HEK293 (cell line): ENCODE results near the gene PMEL.

Experiments used
- CTCF ChIA-PET: fragments of 350-600 bp; formaldehyde crosslinking; extraction: SDS; loops from one replicate; lab custom pipeline; 2021; ENCODE audit warnings: antibody characterized with exemption; lab: Yijun Ruan, JAX
- POLR2A ChIA-PET: fragments of 300-600 bp; formaldehyde crosslinking; extraction: SDS; loops from one replicate; lab custom pipeline; 2020; ENCODE audit warnings: antibody characterized with exemption, inconsistent platforms; lab: Yijun Ruan, JAX
- H3K27ac ChIP-seq: fragments of 200-500 bp; sonication (Bioruptor generic); 2 replicates; pipeline ENCODE4 v1.5.1; 2014; ENCODE audit warnings: low read depth, low read length, control low read depth, inconsistent platforms; ENCODE audit errors: extremely low read depth
- H3K36me3 ChIP-seq, 2 experiments: fragments of 200-500 bp in 1 of 2; sonication (Bioruptor generic) in 1 of 2; 1 replicate in 1 of 2; 2 replicates in 1 of 2; pipeline ENCODE4 v1.5.1; 2014 to 2017; ENCODE audit warnings: inconsistent platforms in 2 of 2, low read length in 2 of 2; ENCODE audit not compliant: control insufficient read depth in 2 of 2, insufficient read depth in 1 of 2
- H3K4me1 ChIP-seq: fragments of 200-500 bp; sonication (Bioruptor generic); 2 replicates; pipeline ENCODE4 v1.5.1; 2014; ENCODE audit warnings: mild to moderate bottlenecking, low read length, inconsistent platforms; ENCODE audit not compliant: control insufficient read depth, insufficient read depth
- H3K4me3 ChIP-seq: 2 replicates; pipeline ENCODE4 v1.5.1; 2011; ENCODE audit warnings: low read depth, mild to moderate bottlenecking, control low read depth, low read length, moderate library complexity
- H3K9me3 ChIP-seq: fragments of 200-500 bp; sonication (Bioruptor generic); 2 replicates; pipeline ENCODE4 v1.5.1; 2014; ENCODE audit warnings: low read depth, low read length, inconsistent platforms; ENCODE audit not compliant: control insufficient read depth, insufficient read depth
- AEBP2 ChIP-seq: fragments of 450-650 bp; formaldehyde crosslinking; IDR thresholded peaks from 2 replicates; pipeline ENCODE4 v1.5.1; 2016; ENCODE audit warnings: missing biosample characterization, missing genetic modification characterization, borderline replicate concordance
- EGR2 ChIP-seq: fragments of 450-650 bp; formaldehyde crosslinking; IDR thresholded peaks from 2 replicates; pipeline ENCODE4 v1.5.1; 2016; ENCODE audit warnings: low read depth, missing biosample characterization, missing genetic modification characterization
- MZF1 ChIP-seq: fragments of 450-650 bp; formaldehyde crosslinking; IDR thresholded peaks from 2 replicates; pipeline ENCODE4 v1.5.1; 2017; ENCODE audit warnings: missing biosample characterization, missing genetic modification characterization, borderline replicate concordance
- SP7 ChIP-seq: fragments of 450-650 bp; formaldehyde crosslinking; IDR thresholded peaks from 2 replicates; pipeline ENCODE4 v1.5.1; 2016; ENCODE audit warnings: missing biosample characterization, missing genetic modification characterization
- ZBTB48 ChIP-seq: fragments of 450-650 bp; formaldehyde crosslinking; IDR thresholded peaks from 2 replicates; pipeline ENCODE4 v1.5.1; 2016; ENCODE audit warnings: missing biosample characterization, missing genetic modification characterization
- ZFP69B ChIP-seq: fragments of 450-650 bp; formaldehyde crosslinking; IDR thresholded peaks from 2 replicates; pipeline ENCODE4 v1.5.1; 2016; ENCODE audit warnings: missing biosample characterization, missing genetic modification characterization
- ZNF148 ChIP-seq: fragments of 450-650 bp; formaldehyde crosslinking; IDR thresholded peaks from 2 replicates; pipeline ENCODE4 v1.5.0; 2017; ENCODE audit warnings: missing biosample characterization, missing genetic modification characterization, borderline replicate concordance
- ZNF184 ChIP-seq: fragments of 450-650 bp; IDR thresholded peaks from 2 replicates; pipeline ENCODE4 v1.5.1; 2018; ENCODE audit warnings: missing biosample characterization, mild to moderate bottlenecking, missing genetic modification characterization
- ZNF211 ChIP-seq: fragments of 450-650 bp; formaldehyde crosslinking; IDR thresholded peaks from 2 replicates; pipeline ENCODE4 v1.5.1; 2016; ENCODE audit warnings: low read depth, missing biosample characterization, missing genetic modification characterization
- ZNF514 ChIP-seq: fragments of 450-650 bp; formaldehyde crosslinking; IDR thresholded peaks from 2 replicates; pipeline ENCODE4 v1.5.1; 2016; ENCODE audit warnings: missing biosample characterization, missing genetic modification characterization
- ZNF529 ChIP-seq: fragments of 450-650 bp; formaldehyde crosslinking; IDR thresholded peaks from 2 replicates; pipeline ENCODE4 v1.5.1; 2017; ENCODE audit warnings: missing genetic modification characterization, missing biosample characterization; ENCODE audit not compliant: insufficient replicate concordance
- ZNF596 ChIP-seq: fragments of 450-650 bp; IDR thresholded peaks from 2 replicates; pipeline ENCODE4 v1.5.0; 2018; ENCODE audit warnings: missing biosample characterization, mild to moderate bottlenecking, missing genetic modification characterization, moderate library complexity
- ZNF701 ChIP-seq: fragments of 450-650 bp; formaldehyde crosslinking; IDR thresholded peaks from 2 replicates; pipeline ENCODE4 v1.5.1; 2016; ENCODE audit warnings: missing biosample characterization, missing genetic modification characterization
- ZNF830 ChIP-seq: fragments of 450-650 bp; IDR thresholded peaks from 2 replicates; pipeline ENCODE4 v1.5.0; 2018; ENCODE audit warnings: missing biosample characterization, missing genetic modification characterization, low read depth, mild to moderate bottlenecking, moderate library complexity
- ZXDB ChIP-seq: fragments of 450-650 bp; formaldehyde crosslinking; IDR thresholded peaks from 2 replicates; pipeline ENCODE4 v1.5.1; 2016; ENCODE audit warnings: missing biosample characterization, missing genetic modification characterization
- TF ChIP-seq, protein P1 (sequence below): fragments of 450-650 bp; formaldehyde crosslinking; IDR thresholded peaks from 2 replicates; pipeline ENCODE4 v1.5.1; 2016; ENCODE audit warnings: missing biosample characterization, missing genetic modification characterization
- TF ChIP-seq, protein P2 (sequence below): fragments of 450-650 bp; formaldehyde crosslinking; IDR thresholded peaks from 2 replicates; pipeline ENCODE4 v1.5.1; 2016; ENCODE audit warnings: missing biosample characterization, missing genetic modification characterization
- TF ChIP-seq, protein P3 (sequence below): fragments of 450-650 bp; formaldehyde crosslinking; IDR thresholded peaks from 2 replicates; pipeline ENCODE4 v1.5.1; 2017; ENCODE audit warnings: missing biosample characterization, missing genetic modification characterization
- TF ChIP-seq, protein P4 (sequence below): fragments of 450-650 bp; formaldehyde crosslinking; conservative IDR thresholded peaks from 2 replicates; pipeline ENCODE4 v1.5.1; 2016; ENCODE audit warnings: low read depth, missing biosample characterization, missing genetic modification characterization
- TF ChIP-seq, protein P5 (sequence below): fragments of 450-650 bp; formaldehyde crosslinking; IDR thresholded peaks from 2 replicates; pipeline ENCODE4 v1.5.1; 2016; ENCODE audit warnings: missing biosample characterization, missing genetic modification characterization, low read depth

The PMEL gene

GRCh38 chr12:55930771-55931316 is 35.0 kb downstream of the PMEL start, which contains the start of gene DGKA (continued):
- TF ChIP-seq AEBP2 (tag by site-specific recombination) (no peak), ZNF529 (tag by site-specific recombination) (no peak), ZNF514 (no peak), ZFP69B (no peak), ZNF596 (tag by site-specific recombination) (no peak)

DNA sequence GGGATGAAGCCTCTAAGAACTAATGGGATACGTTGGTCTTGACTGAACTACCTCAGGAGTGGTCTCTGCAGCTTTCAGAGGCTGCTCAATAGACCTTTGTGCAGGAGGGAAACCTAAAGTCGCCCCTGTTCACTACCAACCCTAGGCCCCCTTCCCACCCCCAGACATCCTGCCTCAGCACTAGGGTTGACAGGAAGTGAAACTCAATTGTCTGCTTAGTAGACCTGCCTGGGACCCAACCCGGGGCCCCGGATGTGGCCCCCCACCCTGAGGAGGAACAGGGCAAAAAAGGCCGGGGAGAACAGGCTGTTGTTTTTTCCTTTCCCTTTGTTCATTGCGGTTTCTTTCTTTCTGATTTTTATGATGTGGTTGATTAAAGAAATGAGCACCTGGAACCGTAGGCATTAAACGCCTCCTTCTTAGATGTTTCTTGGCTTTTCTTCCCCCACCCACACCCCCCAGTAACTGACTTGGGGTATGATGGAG is 36.5 kb downstream of the PMEL start:
- peaks cover 4% of the 10 kb centered on the region; the same call in 1 of the 2 replicates for H3K4me1 ChIP-seq
- POLR2A ChIA-PET = interaction anchor here (1.0 to 4.4 kb wide), 3 partner anchors 78 to 100 kb away, joined by 3 to 42 read pairs (median 9); partner anchors contain the start of gene DNAJC14
- peak overlapping the region; percentile 19; the same call in 1 of the 2 replicates for H3K27ac ChIP-seq
- CTCF ChIA-PET = interaction anchor here (0.6 to 1.6 kb wide), 6 partner anchors 10 to 133 kb away, joined by 3 to 15 read pairs (median 4); no protein-coding TSS in a partner anchor
- H3K36me3 ChIP-seq = peaks cover 0 to 6% of the 10 kb centered on the region in 2 experiments; a peak in 2 of 3 replicates
- no peaks in the 10 kb centered on the region for H3K9me3 ChIP-seq
- no peak overlapping the region for H3K4me3 ChIP-seq
- TF ChIP-seq, protein P1, sequence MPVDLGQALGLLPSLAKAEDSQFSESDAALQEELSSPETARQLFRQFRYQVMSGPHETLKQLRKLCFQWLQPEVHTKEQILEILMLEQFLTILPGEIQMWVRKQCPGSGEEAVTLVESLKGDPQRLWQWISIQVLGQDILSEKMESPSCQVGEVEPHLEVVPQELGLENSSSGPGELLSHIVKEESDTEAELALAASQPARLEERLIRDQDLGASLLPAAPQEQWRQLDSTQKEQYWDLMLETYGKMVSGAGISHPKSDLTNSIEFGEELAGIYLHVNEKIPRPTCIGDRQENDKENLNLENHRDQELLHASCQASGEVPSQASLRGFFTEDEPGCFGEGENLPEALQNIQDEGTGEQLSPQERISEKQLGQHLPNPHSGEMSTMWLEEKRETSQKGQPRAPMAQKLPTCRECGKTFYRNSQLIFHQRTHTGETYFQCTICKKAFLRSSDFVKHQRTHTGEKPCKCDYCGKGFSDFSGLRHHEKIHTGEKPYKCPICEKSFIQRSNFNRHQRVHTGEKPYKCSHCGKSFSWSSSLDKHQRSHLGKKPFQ (tag by site-specific recombination) = no peak
- TF ChIP-seq MZF1 (tag by site-specific recombination) (no peak), ZNF701 (tag by site-specific recombination) (no peak), EGR2 (tag by site-specific recombination) (no peak), ZNF148 (tag by site-specific recombination) (no peak), ZNF184 (tag by site-specific recombination) (no peak), SP7 (tag by site-specific recombination) (no peak), ZBTB48 (tag by site-specific recombination) (no peak), ZNF211 (tag by site-specific recombination) (no peak), ZNF830 (tag by site-specific recombination) (no peak), ZXDB (tag by site-specific recombination) (no peak)
- TF ChIP-seq, protein P2, sequence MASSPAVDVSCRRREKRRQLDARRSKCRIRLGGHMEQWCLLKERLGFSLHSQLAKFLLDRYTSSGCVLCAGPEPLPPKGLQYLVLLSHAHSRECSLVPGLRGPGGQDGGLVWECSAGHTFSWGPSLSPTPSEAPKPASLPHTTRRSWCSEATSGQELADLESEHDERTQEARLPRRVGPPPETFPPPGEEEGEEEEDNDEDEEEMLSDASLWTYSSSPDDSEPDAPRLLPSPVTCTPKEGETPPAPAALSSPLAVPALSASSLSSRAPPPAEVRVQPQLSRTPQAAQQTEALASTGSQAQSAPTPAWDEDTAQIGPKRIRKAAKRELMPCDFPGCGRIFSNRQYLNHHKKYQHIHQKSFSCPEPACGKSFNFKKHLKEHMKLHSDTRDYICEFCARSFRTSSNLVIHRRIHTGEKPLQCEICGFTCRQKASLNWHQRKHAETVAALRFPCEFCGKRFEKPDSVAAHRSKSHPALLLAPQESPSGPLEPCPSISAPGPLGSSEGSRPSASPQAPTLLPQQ = no peak
- TF ChIP-seq, protein P3, sequence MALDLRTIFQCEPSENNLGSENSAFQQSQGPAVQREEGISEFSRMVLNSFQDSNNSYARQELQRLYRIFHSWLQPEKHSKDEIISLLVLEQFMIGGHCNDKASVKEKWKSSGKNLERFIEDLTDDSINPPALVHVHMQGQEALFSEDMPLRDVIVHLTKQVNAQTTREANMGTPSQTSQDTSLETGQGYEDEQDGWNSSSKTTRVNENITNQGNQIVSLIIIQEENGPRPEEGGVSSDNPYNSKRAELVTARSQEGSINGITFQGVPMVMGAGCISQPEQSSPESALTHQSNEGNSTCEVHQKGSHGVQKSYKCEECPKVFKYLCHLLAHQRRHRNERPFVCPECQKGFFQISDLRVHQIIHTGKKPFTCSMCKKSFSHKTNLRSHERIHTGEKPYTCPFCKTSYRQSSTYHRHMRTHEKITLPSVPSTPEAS (tag by site-specific recombination) = no peak
- TF ChIP-seq, protein P4, sequence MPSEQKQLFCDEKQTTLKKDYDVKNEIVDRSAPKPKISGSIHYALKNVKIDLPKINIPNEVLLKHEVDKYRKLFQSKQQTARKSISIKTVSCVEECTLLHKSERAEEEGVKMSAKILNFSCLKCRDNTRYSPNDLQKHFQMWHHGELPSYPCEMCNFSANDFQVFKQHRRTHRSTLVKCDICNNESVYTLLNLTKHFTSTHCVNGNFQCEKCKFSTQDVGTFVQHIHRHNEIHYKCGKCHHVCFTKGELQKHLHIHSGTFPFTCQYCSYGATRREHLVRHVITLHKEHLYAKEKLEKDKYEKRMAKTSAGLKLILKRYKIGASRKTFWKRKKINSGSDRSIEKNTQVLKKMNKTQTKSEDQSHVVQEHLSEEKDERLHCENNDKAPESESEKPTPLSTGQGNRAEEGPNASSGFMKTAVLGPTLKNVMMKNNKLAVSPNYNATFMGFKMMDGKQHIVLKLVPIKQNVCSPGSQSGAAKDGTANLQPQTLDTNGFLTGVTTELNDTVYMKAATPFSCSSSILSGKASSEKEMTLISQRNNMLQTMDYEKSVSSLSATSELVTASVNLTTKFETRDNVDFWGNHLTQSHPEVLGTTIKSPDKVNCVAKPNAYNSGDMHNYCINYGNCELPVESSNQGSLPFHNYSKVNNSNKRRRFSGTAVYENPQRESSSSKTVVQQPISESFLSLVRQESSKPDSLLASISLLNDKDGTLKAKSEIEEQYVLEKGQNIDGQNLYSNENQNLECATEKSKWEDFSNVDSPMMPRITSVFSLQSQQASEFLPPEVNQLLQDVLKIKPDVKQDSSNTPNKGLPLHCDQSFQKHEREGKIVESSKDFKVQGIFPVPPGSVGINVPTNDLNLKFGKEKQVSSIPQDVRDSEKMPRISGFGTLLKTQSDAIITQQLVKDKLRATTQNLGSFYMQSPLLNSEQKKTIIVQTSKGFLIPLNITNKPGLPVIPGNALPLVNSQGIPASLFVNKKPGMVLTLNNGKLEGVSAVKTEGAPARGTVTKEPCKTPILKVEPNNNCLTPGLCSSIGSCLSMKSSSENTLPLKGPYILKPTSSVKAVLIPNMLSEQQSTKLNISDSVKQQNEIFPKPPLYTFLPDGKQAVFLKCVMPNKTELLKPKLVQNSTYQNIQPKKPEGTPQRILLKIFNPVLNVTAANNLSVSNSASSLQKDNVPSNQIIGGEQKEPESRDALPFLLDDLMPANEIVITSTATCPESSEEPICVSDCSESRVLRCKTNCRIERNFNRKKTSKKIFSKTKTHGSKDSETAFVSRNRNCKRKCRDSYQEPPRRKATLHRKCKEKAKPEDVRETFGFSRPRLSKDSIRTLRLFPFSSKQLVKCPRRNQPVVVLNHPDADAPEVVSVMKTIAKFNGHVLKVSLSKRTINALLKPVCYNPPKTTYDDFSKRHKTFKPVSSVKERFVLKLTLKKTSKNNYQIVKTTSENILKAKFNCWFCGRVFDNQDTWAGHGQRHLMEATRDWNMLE (tag by site-specific recombination) = no peak
- TF ChIP-seq, protein P5, sequence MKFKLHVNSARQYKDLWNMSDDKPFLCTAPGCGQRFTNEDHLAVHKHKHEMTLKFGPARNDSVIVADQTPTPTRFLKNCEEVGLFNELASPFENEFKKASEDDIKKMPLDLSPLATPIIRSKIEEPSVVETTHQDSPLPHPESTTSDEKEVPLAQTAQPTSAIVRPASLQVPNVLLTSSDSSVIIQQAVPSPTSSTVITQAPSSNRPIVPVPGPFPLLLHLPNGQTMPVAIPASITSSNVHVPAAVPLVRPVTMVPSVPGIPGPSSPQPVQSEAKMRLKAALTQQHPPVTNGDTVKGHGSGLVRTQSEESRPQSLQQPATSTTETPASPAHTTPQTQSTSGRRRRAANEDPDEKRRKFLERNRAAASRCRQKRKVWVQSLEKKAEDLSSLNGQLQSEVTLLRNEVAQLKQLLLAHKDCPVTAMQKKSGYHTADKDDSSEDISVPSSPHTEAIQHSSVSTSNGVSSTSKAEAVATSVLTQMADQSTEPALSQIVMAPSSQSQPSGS (tag by site-specific recombination) = no peak
